ENCODE data around the gene PRPF6. TPM values are rescaled to one million over a fixed set of nuclear protein-coding genes. Genes with fewer than 3 reads are reported as not detected.

The PRPF6 gene
- total and polyA plus RNA-seq, 2 of the 13 experiments (the other 11 are each of a cell fraction or from before 2014, with no cell fraction given): 63.7 to 101 TPM

DNA sequence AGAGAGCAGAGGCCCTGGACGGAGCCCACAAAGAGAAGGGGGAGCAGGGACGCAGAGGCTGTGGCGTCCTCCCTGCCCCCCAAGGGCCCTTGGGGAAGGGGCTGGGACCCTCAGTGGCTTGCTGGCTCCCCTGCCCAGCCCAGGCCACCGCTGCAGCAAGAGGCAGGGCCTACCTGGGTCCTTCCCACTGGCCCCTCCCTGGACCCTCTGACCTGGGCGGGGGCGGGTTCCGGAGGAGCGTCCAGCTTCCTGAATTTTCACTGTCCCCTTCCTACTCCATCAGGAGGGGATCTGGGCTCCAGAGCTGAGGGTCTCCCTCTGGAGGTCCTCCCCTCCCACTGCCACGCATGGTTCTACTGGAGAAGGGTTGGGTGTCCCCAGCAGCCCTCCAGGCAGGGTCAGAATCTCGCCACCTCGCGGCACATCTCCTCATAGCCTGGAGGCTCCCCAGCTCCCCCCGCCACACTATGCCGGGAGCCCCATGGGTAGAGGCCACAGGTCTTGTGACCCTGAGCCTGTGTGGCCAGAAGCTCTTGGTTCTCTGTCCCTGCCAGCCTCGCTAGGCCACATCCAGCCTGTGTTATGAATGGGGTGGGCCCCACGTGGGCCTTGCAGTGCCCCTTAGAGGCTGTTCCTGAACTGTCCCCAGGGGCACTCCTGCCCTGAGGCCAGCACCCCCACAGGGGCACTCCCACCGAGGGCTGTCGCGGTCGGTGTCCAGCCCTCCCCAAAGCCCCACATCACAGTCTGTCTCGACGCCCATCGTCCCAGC, 69.5 kb downstream of the PRPF6 start (continued):
- TF ChIP-seq MIXL1 (CRISPR knock-in tag; IDR thresholded peaks at IDR 0.05) (peak; percentile 32; the same call in 1 of the 2 replicates), ZNF3 (CRISPR knock-in tag; IDR thresholded peaks at IDR 0.05) (no peak; the same call in 1 of the 2 replicates), THYN1 (CRISPR knock-in tag; IDR thresholded peaks at IDR 0.05; ENCODE audit: borderline replicate concordance, low read depth) (peak; percentile 98; the same call in 1 of the 2 replicates), NBN (conservative IDR thresholded peaks at IDR 0.05) (no peak), ZMYM2 (CRISPR knock-in tag; IDR thresholded peaks at IDR 0.05) (peak; percentile 27; the same call in 1 of the 2 replicates), MTF1 (CRISPR knock-in tag; IDR thresholded peaks at IDR 0.05) (no peak), KDM2A (CRISPR knock-in tag; IDR thresholded peaks at IDR 0.05; ENCODE audit: borderline replicate concordance, low read depth) (no peak; the same call in 1 of the 2 replicates), MED13 (CRISPR knock-in tag; IDR thresholded peaks at IDR 0.05) (peak; percentile 80), PHF8 (CRISPR knock-in tag; IDR thresholded peaks at IDR 0.05) (peak; percentile 47), KAT7 (CRISPR knock-in tag; IDR thresholded peaks at IDR 0.05; ENCODE audit: borderline replicate concordance) (peak; percentile 57; the same call in 1 of the 2 replicates), ZNF605 (CRISPR knock-in tag; IDR thresholded peaks at IDR 0.05) (peak; percentile 54; the same call in 1 of the 2 replicates), HOXA9 (CRISPR knock-in tag; IDR thresholded peaks at IDR 0.05; ENCODE audit: borderline replicate concordance) (no peak), NFATC3 (CRISPR knock-in tag; IDR thresholded peaks at IDR 0.05) (no peak)
- TF ChIP-seq, protein P1, sequence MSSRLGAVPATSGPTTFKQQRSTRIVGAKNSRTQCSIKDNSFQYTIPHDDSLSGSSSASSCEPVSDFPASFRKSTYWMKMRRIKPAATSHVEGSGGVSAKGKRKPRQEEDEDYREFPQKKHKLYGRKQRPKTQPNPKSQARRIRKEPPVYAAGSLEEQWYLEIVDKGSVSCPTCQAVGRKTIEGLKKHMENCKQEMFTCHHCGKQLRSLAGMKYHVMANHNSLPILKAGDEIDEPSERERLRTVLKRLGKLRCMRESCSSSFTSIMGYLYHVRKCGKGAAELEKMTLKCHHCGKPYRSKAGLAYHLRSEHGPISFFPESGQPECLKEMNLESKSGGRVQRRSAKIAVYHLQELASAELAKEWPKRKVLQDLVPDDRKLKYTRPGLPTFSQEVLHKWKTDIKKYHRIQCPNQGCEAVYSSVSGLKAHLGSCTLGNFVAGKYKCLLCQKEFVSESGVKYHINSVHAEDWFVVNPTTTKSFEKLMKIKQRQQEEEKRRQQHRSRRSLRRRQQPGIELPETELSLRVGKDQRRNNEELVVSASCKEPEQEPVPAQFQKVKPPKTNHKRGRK (CRISPR knock-in tag; IDR thresholded peaks at IDR 0.05): no peak
- TF ChIP-seq, protein P2, sequence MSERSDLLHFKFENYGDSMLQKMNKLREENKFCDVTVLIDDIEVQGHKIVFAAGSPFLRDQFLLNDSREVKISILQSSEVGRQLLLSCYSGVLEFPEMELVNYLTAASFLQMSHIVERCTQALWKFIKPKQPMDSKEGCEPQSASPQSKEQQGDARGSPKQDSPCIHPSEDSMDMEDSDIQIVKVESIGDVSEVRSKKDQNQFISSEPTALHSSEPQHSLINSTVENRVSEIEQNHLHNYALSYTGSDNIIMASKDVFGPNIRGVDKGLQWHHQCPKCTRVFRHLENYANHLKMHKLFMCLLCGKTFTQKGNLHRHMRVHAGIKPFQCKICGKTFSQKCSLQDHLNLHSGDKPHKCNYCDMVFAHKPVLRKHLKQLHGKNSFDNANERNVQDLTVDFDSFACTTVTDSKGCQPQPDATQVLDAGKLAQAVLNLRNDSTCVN (CRISPR knock-in tag; IDR thresholded peaks at IDR 0.05; ENCODE audit: borderline replicate concordance): peak; percentile 75; the same call in 1 of the 2 replicates
- TF ChIP-seq, protein P3, sequence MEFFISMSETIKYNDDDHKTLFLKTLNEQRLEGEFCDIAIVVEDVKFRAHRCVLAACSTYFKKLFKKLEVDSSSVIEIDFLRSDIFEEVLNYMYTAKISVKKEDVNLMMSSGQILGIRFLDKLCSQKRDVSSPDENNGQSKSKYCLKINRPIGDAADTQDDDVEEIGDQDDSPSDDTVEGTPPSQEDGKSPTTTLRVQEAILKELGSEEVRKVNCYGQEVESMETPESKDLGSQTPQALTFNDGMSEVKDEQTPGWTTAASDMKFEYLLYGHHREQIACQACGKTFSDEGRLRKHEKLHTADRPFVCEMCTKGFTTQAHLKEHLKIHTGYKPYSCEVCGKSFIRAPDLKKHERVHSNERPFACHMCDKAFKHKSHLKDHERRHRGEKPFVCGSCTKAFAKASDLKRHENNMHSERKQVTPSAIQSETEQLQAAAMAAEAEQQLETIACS (CRISPR knock-in tag; IDR thresholded peaks at IDR 0.05): 0 out of 2 replicates have a peak, but pooled peaks have one; percentile 19
- TF ChIP-seq, protein P4, sequence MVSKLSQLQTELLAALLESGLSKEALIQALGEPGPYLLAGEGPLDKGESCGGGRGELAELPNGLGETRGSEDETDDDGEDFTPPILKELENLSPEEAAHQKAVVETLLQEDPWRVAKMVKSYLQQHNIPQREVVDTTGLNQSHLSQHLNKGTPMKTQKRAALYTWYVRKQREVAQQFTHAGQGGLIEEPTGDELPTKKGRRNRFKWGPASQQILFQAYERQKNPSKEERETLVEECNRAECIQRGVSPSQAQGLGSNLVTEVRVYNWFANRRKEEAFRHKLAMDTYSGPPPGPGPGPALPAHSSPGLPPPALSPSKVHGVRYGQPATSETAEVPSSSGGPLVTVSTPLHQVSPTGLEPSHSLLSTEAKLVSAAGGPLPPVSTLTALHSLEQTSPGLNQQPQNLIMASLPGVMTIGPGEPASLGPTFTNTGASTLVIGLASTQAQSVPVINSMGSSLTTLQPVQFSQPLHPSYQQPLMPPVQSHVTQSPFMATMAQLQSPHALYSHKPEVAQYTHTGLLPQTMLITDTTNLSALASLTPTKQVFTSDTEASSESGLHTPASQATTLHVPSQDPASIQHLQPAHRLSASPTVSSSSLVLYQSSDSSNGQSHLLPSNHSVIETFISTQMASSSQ (IDR thresholded peaks at IDR 0.05; ENCODE audit: low read depth): no peak
- TF ChIP-seq, protein P4 (CRISPR knock-in tag; IDR thresholded peaks at IDR 0.05; ENCODE audit: borderline replicate concordance): no peak

Measured in HepG2 (cell line).